Cardiac muscle cell (in vitro differentiated cells and primary cell): Measurements from ENCODE around the gene HNRNPLL. TPM values are rescaled to one million over a fixed set of nuclear protein-coding genes. Genes with fewer than 3 reads are reported as not detected.

Source experiments
- DNase-seq, 2 donors: peaks; one replicate each; pipeline versions ENCODE4 v3.0.0 to v3.0.0-alpha.2; 2010 to 2017; ENCODE audit warnings: low read depth in 1 of 2, low spot score in 1 of 2
- H3K27ac ChIP-seq: fragments of 200-600 bp; sonication (generic); 2 replicates; pipeline ENCODE4 v1.5.1; 2016
- H3K27me3 ChIP-seq: fragments of 200-600 bp; sonication (generic); 2 replicates; pipeline ENCODE4 v1.6.0; 2016; ENCODE audit warnings: control low read depth
- H3K36me3 ChIP-seq: fragments of 200-600 bp; sonication (generic); 2 replicates; pipeline ENCODE4 v1.5.1; 2016; ENCODE audit warnings: control low read depth
- H3K4me1 ChIP-seq: fragments of 200-600 bp; sonication (generic); 2 replicates; pipeline ENCODE4 v1.8.1; 2017; ENCODE audit warnings: low read depth, mild to moderate bottlenecking, mixed run types
- H3K4me3 ChIP-seq: fragments of 200-600 bp; sonication (generic); 2 replicates; pipeline ENCODE4 v1.5.1; 2016; ENCODE audit warnings: mild to moderate bottlenecking
- H3K9me3 ChIP-seq: fragments of 200-600 bp; sonication (generic); 2 replicates; pipeline ENCODE4 v1.5.1; 2017; ENCODE audit warnings: low read depth, mild to moderate bottlenecking, control low read depth
- polyA plus RNA-seq: library from polyadenylated mRNA; unstranded; fragments of >200 nt; fragmentation: Nextera tagmentation; extraction: Ambion mirVana; gene quantifications from 2 replicates; pipeline ENCODE4 v1.2.1, GENCODE V29; 2016
- total RNA-seq: library from RNA; depleted of rRNA; stranded (reverse); fragments of >200 nt; gene quantifications from 2 replicates; pipeline ENCODE4 v1.2.3, GENCODE V29; 2016
- TF ChIP-seq, protein P1 (sequence below): IDR thresholded peaks from 2 replicates; pipeline ENCODE4 v1.5.1; 2012; ENCODE audit warnings: low read depth, mild to moderate bottlenecking, low read length

The HNRNPLL gene
- total and polyA plus RNA-seq, 2 experiments from 2014 or later: 65.4 to 76.2 TPM

DNA sequence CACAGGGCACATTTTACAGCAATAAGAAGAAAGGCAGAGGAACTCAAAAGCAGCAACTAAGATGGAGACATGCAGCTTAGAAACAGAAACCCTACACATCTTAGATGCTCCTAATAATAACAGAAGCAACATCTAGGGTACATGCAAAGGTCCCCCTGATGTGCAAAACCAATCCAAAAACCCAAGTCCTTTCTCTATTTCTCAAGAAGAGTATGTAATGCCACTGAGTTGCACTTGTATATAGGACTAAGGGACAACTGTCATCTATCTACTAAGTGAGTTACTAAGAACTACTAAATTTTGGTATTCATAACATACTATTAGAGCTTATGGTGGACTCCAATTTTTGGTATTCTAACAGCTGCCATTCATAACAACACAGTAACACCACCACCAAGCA is 28.4 kb downstream of the HNRNPLL start:
- Histone ChIP-seq H3K4me3 (no peak overlapping the region), H3K27ac (peak overlapping the region; percentile 24), H3K4me1 (peaks cover 4% of the 10 kb centered on the region), H3K36me3 (peaks cover 41% of the 10 kb centered on the region), H3K27me3 (no peaks in the 10 kb centered on the region), H3K9me3 (no peaks in the 10 kb centered on the region)
- TF ChIP-seq, protein P1, sequence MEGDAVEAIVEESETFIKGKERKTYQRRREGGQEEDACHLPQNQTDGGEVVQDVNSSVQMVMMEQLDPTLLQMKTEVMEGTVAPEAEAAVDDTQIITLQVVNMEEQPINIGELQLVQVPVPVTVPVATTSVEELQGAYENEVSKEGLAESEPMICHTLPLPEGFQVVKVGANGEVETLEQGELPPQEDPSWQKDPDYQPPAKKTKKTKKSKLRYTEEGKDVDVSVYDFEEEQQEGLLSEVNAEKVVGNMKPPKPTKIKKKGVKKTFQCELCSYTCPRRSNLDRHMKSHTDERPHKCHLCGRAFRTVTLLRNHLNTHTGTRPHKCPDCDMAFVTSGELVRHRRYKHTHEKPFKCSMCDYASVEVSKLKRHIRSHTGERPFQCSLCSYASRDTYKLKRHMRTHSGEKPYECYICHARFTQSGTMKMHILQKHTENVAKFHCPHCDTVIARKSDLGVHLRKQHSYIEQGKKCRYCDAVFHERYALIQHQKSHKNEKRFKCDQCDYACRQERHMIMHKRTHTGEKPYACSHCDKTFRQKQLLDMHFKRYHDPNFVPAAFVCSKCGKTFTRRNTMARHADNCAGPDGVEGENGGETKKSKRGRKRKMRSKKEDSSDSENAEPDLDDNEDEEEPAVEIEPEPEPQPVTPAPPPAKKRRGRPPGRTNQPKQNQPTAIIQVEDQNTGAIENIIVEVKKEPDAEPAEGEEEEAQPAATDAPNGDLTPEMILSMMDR: no peak
- no peak for DNase-seq

DNA sequence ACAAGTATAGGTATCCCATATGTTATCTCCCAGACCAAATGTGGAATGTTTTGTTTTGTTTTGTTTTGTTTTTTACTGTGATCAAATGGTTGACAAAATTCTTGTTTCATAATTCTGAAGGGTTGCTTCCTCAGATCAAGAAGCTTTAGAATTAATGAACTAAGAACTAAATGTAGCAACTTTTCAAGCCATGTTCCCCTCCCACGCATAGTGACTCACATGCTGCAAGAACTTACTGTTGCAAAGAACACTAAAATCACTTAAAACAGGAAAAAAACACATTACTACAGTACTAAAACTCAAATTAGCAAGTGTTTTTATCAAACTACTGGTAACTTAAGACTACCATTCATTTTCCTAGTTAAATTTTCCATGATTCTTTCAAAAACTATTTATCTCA is 30.6 kb downstream of the HNRNPLL start:
- peaks cover 59% of the 10 kb centered on the region for H3K36me3 ChIP-seq
- DNase-seq: peak in 1 of 2 donors; percentile 92

GRCh38 chr2:38571193-38571592 is 31.5 kb downstream of the HNRNPLL start:
- Histone ChIP-seq H3K4me3 (no peak overlapping the region), H3K36me3 (peaks cover 60% of the 10 kb centered on the region)
- TF ChIP-seq, protein P1: no peak

More for the DNA sequence above, 30.6 kb downstream of the HNRNPLL start:
- no peaks in the 10 kb centered on the region for H3K9me3 ChIP-seq
- H3K4me3 ChIP-seq: no peak overlapping the region
- H3K27ac ChIP-seq: peak overlapping the region; percentile 7
- H3K4me1 ChIP-seq: peaks cover 4% of the 10 kb centered on the region
- no peaks in the 10 kb centered on the region for H3K27me3 ChIP-seq
- TF ChIP-seq, protein P1: no peak

DNA sequence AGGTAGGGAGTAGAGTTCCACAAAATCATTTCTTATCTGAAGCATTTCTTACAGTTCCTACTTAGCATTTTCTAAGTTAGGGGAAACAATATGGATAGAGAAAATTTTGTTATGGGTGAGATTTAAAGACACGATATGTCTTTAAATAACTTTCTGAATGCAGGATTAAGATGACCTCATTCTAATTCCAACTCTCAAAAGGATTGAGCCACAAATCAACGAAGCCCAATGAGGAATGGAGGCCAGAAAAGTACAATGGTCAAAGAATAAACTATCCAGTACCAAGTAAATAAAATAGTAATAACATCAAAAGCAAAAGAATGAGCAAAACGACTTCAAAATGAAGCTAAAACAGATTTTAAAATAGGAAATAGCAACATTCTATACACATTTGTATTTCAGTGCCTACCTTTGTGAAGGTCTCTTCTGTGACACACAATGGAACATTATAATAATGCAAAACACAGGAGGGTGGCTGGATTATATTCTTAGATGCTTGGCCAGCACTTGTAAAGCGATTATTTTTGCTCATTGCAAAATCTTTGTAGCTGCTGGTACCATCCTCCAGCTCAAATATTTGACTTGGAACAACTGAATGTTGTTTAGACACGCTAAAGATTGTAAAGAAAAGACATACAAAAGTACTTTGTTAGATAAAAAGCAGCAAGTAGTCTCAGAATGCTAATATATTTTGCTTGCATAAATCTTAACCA is 33.8 kb downstream of the HNRNPLL start:
- H3K9me3 ChIP-seq: no peaks in the 10 kb centered on the region
- no peaks in the 10 kb centered on the region for H3K27me3 ChIP-seq
- H3K4me3 ChIP-seq: no peak overlapping the region
- peaks cover 4% of the 10 kb centered on the region for H3K4me1 ChIP-seq
- DNase-seq: no peak
- TF ChIP-seq, protein P1: no peak
- peaks cover 67% of the 10 kb centered on the region for H3K36me3 ChIP-seq
- H3K27ac ChIP-seq: no peak overlapping the region

More at GRCh38 chr2:38571193-38571592, 31.5 kb downstream of the HNRNPLL start:
- H3K27ac ChIP-seq: no peak overlapping the region
- H3K4me1 ChIP-seq: peaks cover 4% of the 10 kb centered on the region
- DNase-seq: no peak
- no peaks in the 10 kb centered on the region for H3K27me3 ChIP-seq
- no peaks in the 10 kb centered on the region for H3K9me3 ChIP-seq

DNA sequence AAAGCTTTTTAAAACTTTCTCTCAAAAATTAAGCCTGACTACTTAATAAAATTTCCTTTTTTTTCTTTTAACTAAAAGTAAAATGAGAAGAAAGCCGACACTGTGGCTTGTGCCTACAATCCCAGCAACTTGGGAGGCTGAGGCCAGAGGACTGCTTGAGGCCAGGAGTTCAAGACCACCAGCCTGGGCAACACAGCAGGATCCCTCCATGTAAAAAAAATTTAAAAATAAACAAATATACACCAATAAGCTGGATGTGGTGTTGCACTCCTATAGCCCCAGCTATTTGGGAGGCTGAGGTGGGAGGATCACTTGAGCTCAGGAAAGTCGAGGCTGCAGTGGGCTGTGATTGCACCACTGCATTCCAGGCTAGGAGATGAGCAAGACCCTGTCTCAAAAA is 37.4 kb downstream of the HNRNPLL start:
- Histone ChIP-seq H3K4me3 (no peak overlapping the region), H3K27ac (no peak overlapping the region), H3K9me3 (no peaks in the 10 kb centered on the region), H3K27me3 (no peaks in the 10 kb centered on the region), H3K36me3 (peaks cover 65% of the 10 kb centered on the region), H3K4me1 (no peaks in the 10 kb centered on the region)
- no peak for DNase-seq
- TF ChIP-seq, protein P1: no peak
